IPS-18a (cell line): ENCODE results near the gene ATP8A2.

ENCODE experiments used
- H3K27ac ChIP-seq: one replicate; pipeline ENCODE4 v1.5.1; 2013; ENCODE audit warnings: low read length
- H3K27me3 ChIP-seq: one replicate; pipeline ENCODE4 v1.6.1; 2013; ENCODE audit warnings: mild to moderate bottlenecking, low read length; ENCODE audit not compliant: control insufficient read depth, insufficient read depth
- H3K36me3 ChIP-seq: one replicate; pipeline ENCODE4 v1.6.1; 2013; ENCODE audit warnings: low read depth, low read length; ENCODE audit not compliant: control insufficient read depth
- H3K4me1 ChIP-seq: one replicate; pipeline ENCODE4 v1.6.1; 2013; ENCODE audit warnings: low read depth, low read length; ENCODE audit not compliant: control insufficient read depth
- H3K4me3 ChIP-seq: one replicate; pipeline ENCODE4 v1.5.1; 2013; ENCODE audit warnings: low read length
- H3K9ac ChIP-seq: one replicate; pipeline ENCODE4 v1.6.1; 2013; ENCODE audit warnings: mild to moderate bottlenecking, low read length, moderate library complexity
- H3K9me3 ChIP-seq: one replicate; pipeline ENCODE4 v1.6.1; 2013; ENCODE audit warnings: low read depth, low read length; ENCODE audit not compliant: control insufficient read depth

Gene ATP8A2

DNA sequence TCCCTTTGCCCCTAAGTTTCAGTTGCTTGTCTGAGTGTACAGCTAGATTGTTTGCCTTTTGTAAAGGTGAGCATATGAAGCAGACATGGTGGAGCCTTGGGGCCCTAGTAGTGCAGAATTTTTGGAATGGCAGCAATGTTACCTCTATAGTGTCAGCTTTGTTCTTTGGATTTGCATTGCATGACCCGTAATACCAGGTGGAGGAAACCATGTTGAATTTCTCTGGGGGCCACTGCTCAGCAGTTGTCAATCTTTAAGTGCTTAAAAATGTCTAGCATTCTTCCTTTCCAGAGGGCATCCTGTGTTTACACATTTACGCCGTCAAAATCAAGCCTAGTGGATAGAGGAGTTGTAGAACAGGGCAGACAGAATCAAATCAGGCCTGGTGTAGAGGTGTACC is 303.3 kb downstream of the ATP8A2 start:
- Histone ChIP-seq H3K9me3 (no peaks in the 10 kb centered on the region), H3K4me1 (no peaks in the 10 kb centered on the region), H3K27me3 (peaks cover 7% of the 10 kb centered on the region), H3K36me3 (no peaks in the 10 kb centered on the region), H3K27ac (no peak overlapping the region), H3K4me3 (no peak overlapping the region), H3K9ac (no peak overlapping the region)

DNA sequence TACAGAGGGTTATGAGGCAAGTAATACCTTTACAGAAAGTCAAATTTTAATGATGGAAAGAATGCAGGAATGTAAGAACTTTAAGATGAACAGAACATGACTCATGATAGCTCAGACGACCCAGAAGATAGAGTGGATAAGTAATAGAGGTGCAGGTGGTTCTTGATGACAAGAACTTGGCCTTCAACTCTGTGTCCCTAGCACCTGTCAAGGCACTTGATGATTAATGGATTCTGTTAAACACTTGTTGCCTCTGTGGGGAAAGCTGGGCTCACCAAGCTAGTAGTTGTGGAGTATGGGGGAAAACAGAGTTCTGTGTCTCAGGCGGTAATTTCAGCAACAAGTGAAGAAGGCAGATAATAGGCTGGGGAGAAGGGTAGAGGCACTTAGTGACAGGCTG is 306.2 kb downstream of the ATP8A2 start:
- no peaks in the 10 kb centered on the region for H3K27me3 ChIP-seq

GRCh38 chr13:25678398-25678797 is 306.6 kb downstream of the ATP8A2 start:
- Histone ChIP-seq H3K4me3 (no peak overlapping the region), H3K27me3 (no peaks in the 10 kb centered on the region), H3K9me3 (no peaks in the 10 kb centered on the region), H3K27ac (no peak overlapping the region), H3K9ac (no peak overlapping the region), H3K36me3 (no peaks in the 10 kb centered on the region), H3K4me1 (no peaks in the 10 kb centered on the region)

More for the DNA sequence above, 306.2 kb downstream of the ATP8A2 start:
- no peak overlapping the region for H3K9ac ChIP-seq
- no peak overlapping the region for H3K27ac ChIP-seq
- no peaks in the 10 kb centered on the region for H3K36me3 ChIP-seq
- no peak overlapping the region for H3K4me3 ChIP-seq
- no peaks in the 10 kb centered on the region for H3K9me3 ChIP-seq
- no peaks in the 10 kb centered on the region for H3K4me1 ChIP-seq

GRCh38 chr13:25679159-25679558 is 307.4 kb downstream of the ATP8A2 start:
- Histone ChIP-seq H3K36me3 (no peaks in the 10 kb centered on the region), H3K9me3 (no peaks in the 10 kb centered on the region), H3K27me3 (no peaks in the 10 kb centered on the region), H3K9ac (no peak overlapping the region), H3K4me1 (no peaks in the 10 kb centered on the region), H3K4me3 (no peak overlapping the region), H3K27ac (no peak overlapping the region)

GRCh38 chr13:25679936-25680335 is 308.2 kb downstream of the ATP8A2 start:
- Histone ChIP-seq H3K36me3 (no peaks in the 10 kb centered on the region), H3K27me3 (no peaks in the 10 kb centered on the region), H3K9me3 (no peaks in the 10 kb centered on the region), H3K9ac (no peak overlapping the region), H3K4me3 (no peak overlapping the region), H3K27ac (no peak overlapping the region), H3K4me1 (no peaks in the 10 kb centered on the region)

- no peaks in the 10 kb centered on the region for H3K36me3 ChIP-seq
- H3K4me3 ChIP-seq, result no peak overlapping the region
- H3K9ac ChIP-seq, result no peak overlapping the region
- H3K27ac ChIP-seq, result no peak overlapping the region
- H3K27me3 ChIP-seq, result no peaks in the 10 kb centered on the region
- H3K4me1 ChIP-seq, result no peaks in the 10 kb centered on the region
- no peaks in the 10 kb centered on the region for H3K9me3 ChIP-seq
Observed at GRCh38 chr13:25682276-25682675, 310.5 kb downstream of the ATP8A2 start.

- no peaks in the 10 kb centered on the region for H3K27me3 ChIP-seq
- H3K4me3 ChIP-seq, result no peak overlapping the region
- no peaks in the 10 kb centered on the region for H3K4me1 ChIP-seq
Observed at GRCh38 chr13:25683056-25683455, 311.3 kb downstream of the ATP8A2 start.

DNA sequence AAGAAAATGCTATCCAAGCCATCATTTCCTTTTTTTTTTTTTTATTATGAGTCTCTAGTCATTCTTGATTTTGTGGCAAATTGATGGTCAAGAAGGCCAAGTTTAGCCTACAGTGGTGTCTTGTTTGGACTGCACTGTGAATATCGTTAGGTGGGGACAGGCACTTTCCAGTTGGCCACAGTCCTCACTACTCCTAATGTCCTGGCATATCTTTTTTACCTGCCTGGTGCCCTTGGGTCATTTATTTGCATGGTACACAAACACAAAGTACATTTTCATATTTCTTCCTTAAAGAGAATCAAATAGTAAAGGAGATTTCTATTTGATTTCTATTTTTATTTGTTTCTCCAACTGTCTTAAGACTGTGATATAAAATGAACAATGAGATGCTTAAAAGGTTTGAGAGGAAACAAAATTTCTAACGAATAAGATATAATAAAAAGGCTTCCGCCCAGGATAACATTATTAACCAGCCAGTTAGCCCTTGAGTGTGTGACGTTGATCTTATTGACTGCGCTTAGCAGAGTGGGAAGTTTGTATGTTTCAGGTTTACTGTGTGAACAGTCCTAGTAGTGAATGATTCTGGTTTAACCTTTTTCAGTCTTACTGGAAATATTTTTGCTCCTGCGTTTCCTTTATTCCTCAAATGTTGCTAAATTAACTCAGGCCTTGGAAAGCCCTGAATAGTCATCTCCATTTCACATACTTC is 312.0 kb downstream of the ATP8A2 start:
- H3K9ac ChIP-seq, result no peak overlapping the region
- no peak overlapping the region for H3K27ac ChIP-seq
- H3K9me3 ChIP-seq, result no peaks in the 10 kb centered on the region
- H3K4me3 ChIP-seq, result no peak overlapping the region
- H3K4me1 ChIP-seq, result no peaks in the 10 kb centered on the region
- no peaks in the 10 kb centered on the region for H3K27me3 ChIP-seq
- no peaks in the 10 kb centered on the region for H3K36me3 ChIP-seq

More at GRCh38 chr13:25683056-25683455, 311.3 kb downstream of the ATP8A2 start:
- Histone ChIP-seq H3K9ac (no peak overlapping the region), H3K9me3 (no peaks in the 10 kb centered on the region), H3K27ac (no peak overlapping the region), H3K36me3 (no peaks in the 10 kb centered on the region)

- H3K27me3 ChIP-seq, result no peaks in the 10 kb centered on the region
- H3K9me3 ChIP-seq, result no peaks in the 10 kb centered on the region
Observed at GRCh38 chr13:25684491-25684890, 312.7 kb downstream of the ATP8A2 start.

DNA sequence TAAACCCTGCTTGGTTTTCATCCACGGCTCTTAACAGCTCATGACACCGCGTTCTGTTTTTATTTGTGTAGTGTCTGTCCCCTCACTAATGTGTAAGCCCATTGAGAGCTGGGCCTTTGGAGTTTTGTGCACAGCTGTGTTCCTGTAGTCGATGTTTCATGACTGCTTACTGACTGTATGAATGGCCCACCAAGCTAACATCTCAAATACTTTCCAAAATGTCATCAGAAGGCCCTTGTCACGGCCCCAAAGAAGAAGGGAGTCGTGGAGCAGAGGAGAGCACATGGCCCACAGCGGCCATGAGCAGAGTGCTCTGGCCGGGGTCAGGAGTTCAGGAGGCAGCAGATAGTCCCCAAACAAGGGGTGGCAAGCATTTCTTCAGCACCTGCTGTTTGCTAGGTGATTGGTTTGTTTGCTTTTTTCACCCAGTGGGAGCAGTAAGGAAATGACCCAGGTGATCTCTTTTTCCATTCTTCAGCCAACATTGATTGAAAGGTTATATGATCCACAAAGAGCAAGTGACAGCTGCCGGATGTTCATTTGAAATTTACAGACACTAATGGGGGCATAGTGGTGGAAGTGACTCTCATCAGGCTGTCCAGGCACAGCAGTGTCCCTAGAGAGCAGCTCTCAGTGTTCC is 315.2 kb downstream of the ATP8A2 start:
- Histone ChIP-seq H3K9ac (no peak overlapping the region), H3K4me3 (no peak overlapping the region), H3K27me3 (no peaks in the 10 kb centered on the region), H3K9me3 (no peaks in the 10 kb centered on the region), H3K27ac (no peak overlapping the region), H3K36me3 (no peaks in the 10 kb centered on the region), H3K4me1 (no peaks in the 10 kb centered on the region)

More at GRCh38 chr13:25684491-25684890, 312.7 kb downstream of the ATP8A2 start:
- Histone ChIP-seq H3K4me1 (no peaks in the 10 kb centered on the region), H3K27ac (no peak overlapping the region), H3K9ac (no peak overlapping the region), H3K4me3 (no peak overlapping the region), H3K36me3 (no peaks in the 10 kb centered on the region)

GRCh38 chr13:25687471-25688225 is 315.9 kb downstream of the ATP8A2 start:
- no peaks in the 10 kb centered on the region for H3K27me3 ChIP-seq
- no peaks in the 10 kb centered on the region for H3K36me3 ChIP-seq
- no peaks in the 10 kb centered on the region for H3K9me3 ChIP-seq
- H3K4me1 ChIP-seq, result no peaks in the 10 kb centered on the region
- no peak overlapping the region for H3K9ac ChIP-seq
- H3K27ac ChIP-seq, result no peak overlapping the region
- H3K4me3 ChIP-seq, result no peak overlapping the region
